Activated CD4-positive, CD25-positive, alpha-beta regulatory T cell treated with anti-CD3 and anti-CD28 coated beads, Interleukin-2, amount 50 U/mL, for 72 hours (primary cell): ENCODE measurements around the gene RHBDD2.

ENCODE experiments used
- DNase-seq: peaks from one replicate; pipeline ENCODE4 v3.0.0; 2021

The RHBDD2 gene

GRCh38 chr7:75920431-75921161 lies 41.8 kb downstream of the RHBDD2 start:
- no peak for DNase-seq

- DNase-seq = no peak
Observed at GRCh38 chr7:75921479-75921878, 42.6 kb downstream of the RHBDD2 start.

- no peak for DNase-seq
Observed at GRCh38 chr7:75922966-75923603, 44.3 kb downstream of the RHBDD2 start.

GRCh38 chr7:75924256-75924655 lies 45.4 kb downstream of the RHBDD2 start:
- no peak for DNase-seq

GRCh38 chr7:75924889-75925288 lies 46.1 kb downstream of the RHBDD2 start:
- DNase-seq = no peak

- DNase-seq = no peak
Observed at GRCh38 chr7:75925717-75926435, 47.0 kb downstream of the RHBDD2 start.

GRCh38 chr7:75928568-75928914 lies 49.7 kb downstream of the RHBDD2 start:
- DNase-seq = peak; percentile 35

GRCh38 chr7:75931680-75932079 lies 52.8 kb downstream of the RHBDD2 start:
- no peak for DNase-seq

- no peak for DNase-seq
Observed at GRCh38 chr7:75937958-75938786, 59.3 kb downstream of the RHBDD2 start.
